T47D (cell line): Measurements from ENCODE around the gene RPTOR.

ENCODE experiments used
- DNase-seq, 2 experiments: peaks; one replicate each; pipeline versions ENCODE4 v3.0.0 to v3.0.0-alpha.2; 2011 to 2012; ENCODE audit warnings: low read depth in 1 of 2, low spot score in 1 of 2
- JUND ChIP-seq: IDR thresholded peaks from 2 replicates; pipeline ENCODE4 v1.6.1; 2012; ENCODE audit warnings: low read depth
- in situ Hi-C: cut with HindIII; loops from 2 replicates; pipeline ENCODE4 v1.10.0; 2016; ENCODE audit warnings: low sequenced_read_pairs, low pct_unique_long_range_greater_than_20kb

The RPTOR gene

DNA sequence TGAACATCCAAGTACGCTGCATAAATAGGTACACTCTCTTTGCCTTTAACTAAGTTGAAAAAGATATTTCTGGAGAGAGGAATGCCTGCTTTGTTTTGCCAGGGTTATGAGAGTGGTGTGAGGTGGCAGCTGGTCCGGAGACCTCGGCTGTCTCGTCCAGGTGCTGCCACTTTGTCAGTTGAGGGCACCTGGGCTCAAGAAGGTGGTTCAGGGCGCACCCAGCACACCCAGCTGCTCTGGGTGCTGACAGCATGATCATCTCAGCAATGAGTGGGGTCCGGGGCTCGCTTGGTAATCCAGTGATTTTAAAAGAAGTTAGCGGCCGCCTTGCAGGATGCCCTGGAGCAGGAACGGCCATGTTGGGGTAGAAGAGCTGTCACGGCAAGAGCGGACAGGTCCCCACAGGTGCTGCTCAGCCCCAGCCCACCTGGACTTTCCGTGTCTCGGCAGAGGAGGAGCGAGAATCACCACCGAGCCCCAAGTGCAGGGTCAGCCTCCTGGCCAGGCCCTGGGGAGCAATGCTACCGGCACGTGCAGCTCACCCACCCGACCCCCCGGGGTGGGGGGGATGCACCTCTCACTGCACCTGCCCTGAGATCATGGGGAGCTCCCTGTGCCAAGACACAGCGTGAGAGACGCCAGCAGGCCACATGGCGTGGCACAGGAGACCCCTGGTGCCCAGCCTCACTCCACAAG is 379.6 kb downstream of the RPTOR start:
- TF ChIP-seq JUND = no peak
- in situ Hi-C loops = no loop called here

DNA sequence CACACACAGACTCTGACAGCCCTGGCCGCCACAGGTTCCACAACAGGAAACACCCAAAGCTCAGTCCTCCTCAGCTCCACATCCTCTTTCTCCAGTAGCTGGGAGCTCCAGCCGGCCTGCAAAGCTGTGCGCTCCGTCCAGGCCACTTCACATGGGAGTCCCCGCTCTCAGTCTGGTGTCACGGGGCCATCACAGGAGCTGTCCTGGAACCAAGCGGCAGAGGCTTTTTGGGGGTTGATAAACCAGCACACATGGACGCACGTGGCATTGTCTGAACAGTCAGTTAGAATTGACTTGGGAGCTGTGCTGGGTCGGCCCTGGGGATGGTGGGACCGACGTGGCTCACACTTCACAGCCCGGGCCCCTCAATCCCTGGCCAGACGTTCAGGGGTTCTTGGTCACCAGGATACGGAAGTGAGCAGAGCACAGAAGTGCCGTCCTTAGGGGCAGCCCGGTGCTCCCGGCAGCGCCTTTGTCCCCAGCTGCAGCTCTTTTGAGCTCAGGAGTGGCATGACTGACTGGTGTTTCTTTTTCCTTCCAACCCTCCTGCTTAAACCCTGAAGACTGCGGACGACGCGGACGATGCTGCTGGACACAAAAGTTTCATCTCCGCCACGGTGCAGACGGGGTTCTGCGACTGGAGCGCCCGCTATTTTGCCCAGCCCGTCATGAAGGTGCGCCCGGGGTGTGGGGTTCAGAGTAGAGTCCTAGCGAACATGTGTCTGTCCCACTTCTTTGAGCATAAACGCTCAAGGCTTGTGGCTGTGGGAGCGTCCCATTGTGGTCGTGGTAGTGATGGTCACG is 380.4 kb downstream of the RPTOR start:
- no peak for DNase-seq
- in situ Hi-C loops = no loop called here
- no peak for TF ChIP-seq JUND

More for the DNA sequence above, 379.6 kb downstream of the RPTOR start:
- no peak for DNase-seq

DNA sequence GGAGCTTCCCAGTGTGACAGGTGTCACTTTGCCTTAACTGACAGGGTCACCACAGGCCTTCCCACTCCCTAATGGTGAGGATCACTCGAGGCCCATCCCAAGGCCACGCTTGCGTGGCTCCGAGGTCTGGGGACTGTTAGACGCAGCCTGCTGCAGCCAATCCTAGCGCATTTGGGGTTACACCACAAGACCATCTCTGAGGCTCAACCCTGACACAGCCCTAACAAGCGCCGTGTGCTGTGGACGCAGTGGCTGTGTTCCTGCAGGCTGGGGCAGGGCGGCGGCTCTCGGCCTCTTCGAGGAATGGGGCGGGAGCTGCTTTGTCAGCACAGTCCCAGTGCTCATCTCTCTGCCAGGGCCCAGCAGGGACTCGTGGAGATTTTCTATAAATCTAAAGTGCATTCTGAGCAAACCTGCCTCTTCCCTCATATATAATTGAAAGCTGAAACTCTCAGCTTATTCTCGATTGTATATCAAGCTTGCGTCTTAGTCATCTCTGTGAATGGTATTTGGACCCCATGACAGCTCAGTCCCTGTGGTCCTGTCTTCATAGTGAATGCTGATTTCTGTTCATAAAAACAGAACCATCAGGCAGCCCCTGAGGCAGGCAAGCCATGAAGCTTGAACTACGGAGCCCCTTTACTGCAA is 381.2 kb downstream of the RPTOR start:
- in situ Hi-C loops = no loop called here
- DNase-seq = no peak
- no peak for TF ChIP-seq JUND

DNA sequence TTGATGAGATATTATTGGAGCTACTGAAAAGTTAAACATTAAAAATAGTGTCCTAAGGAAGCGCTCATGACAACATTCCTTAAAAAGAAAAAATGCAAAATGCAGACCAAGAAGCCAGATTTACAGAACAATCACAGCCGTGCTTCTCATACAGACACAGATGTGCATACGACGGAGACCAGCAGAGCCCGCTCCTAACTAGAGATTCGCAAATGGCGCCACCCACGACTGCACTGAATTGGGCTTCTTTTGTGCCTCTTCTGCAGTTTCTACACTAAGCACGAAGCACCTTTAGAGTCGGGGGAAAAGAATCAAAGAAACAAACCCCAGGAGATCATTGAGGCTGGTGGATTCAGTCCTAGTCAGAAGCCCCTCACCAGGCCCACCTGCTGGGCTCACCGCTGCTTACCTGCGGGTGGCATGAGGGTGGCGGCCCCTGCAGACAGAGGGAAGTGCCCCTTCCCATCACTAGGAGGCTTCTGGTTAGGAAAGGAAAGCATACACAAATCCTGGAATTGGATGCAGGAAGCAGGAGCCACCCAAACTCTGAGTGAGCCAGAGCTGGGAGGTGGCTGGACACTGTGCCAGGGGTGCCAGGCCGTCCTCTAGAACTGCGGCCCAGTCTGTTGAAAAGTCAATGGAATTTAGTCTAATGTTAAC is 382.1 kb downstream of the RPTOR start:
- no peak for DNase-seq
- in situ Hi-C loops = no loop called here
- no peak for TF ChIP-seq JUND

DNA sequence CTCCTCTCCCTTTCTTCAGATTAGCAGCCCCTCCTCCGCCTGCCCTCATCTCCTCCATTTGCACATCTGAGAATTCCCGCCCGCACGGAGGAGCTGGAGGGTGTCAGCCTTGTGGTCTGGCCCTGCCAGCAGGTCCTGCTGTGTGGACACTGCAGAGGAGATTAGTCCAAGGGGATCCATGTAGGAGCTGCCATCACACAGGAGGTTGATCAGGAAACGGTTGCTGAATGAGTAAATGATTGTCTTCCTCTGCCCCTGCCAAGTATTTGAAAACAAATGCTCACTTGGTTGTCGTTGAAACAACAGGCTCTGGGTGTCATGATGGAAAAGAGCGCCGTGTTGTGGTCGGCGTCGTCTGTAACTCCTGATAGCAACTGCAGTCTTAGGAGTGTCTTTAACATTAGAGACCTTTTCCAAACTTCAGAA is 383.2 kb downstream of the RPTOR start:
- no peak for TF ChIP-seq JUND
- DNase-seq = no peak

DNA sequence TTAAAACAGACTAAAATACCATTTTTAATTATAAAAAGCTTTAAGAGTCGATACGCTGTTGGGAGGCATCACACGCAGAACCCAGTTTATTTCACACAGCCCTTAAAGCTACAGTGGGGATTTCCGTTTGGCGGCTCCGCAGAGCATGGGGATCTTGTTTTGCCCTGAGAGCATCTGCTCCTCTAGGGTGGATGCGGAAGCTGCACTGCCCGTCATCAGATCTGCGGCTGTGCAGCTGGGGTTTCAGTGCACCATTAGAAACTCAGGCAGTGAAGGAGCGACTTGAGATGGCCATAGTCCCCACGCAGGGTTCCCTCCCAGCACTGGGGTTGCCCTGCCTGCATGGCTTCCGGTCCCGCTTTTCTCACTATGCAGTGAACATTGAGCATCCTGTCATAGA is 384.8 kb downstream of the RPTOR start:
- no peak for TF ChIP-seq JUND
- in situ Hi-C loops = no loop called here
- DNase-seq = no peak

More for the DNA sequence above, 383.2 kb downstream of the RPTOR start:
- in situ Hi-C loops = no loop called here

DNA sequence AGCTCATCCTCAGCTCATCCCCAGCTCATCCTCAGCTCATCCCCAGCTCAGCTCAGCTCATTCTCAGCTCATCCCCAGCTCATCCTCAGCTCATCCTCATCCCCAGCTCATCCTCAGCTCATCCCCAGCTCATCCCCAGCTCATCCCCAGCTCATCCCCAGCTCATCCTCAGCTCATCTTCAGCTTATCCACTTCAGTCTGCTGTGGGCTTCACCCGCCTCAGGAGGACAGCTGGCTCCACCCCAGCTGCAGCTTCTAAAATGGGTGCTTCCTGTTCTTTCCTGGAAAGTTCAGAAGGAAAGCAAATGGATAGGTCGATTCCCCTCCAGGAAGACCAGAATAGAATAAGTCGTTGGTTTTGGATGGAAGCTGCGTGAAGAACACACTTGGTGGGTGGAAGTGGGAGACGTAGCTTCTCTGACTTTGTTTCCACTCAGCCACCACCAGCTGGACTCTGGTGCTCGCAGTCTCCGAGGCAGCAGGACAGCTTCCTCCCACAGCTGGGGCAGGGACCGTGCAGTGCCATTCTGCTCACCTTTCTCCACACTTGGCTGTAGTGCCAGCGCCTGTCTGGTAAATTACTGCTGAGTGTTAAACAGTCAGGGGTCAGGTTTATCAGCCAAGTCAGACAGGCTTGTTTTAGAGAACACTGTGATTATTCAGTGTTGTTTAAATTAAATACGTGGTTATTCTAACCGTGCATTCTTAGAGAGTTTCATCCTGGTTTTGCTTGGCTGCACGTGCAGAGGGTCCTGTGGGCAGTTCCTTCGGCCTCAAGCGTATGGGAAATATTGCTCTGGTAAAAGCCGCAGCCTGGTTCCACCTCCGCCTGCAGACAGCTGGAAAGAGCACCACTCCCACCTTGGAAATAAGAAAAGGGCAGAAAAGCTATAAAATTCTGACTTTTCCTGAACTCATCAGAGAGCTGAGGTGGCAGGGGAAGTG is 386.0 kb downstream of the RPTOR start:
- in situ Hi-C loops = no loop called here
- DNase-seq = no peak
- no peak for TF ChIP-seq JUND

DNA sequence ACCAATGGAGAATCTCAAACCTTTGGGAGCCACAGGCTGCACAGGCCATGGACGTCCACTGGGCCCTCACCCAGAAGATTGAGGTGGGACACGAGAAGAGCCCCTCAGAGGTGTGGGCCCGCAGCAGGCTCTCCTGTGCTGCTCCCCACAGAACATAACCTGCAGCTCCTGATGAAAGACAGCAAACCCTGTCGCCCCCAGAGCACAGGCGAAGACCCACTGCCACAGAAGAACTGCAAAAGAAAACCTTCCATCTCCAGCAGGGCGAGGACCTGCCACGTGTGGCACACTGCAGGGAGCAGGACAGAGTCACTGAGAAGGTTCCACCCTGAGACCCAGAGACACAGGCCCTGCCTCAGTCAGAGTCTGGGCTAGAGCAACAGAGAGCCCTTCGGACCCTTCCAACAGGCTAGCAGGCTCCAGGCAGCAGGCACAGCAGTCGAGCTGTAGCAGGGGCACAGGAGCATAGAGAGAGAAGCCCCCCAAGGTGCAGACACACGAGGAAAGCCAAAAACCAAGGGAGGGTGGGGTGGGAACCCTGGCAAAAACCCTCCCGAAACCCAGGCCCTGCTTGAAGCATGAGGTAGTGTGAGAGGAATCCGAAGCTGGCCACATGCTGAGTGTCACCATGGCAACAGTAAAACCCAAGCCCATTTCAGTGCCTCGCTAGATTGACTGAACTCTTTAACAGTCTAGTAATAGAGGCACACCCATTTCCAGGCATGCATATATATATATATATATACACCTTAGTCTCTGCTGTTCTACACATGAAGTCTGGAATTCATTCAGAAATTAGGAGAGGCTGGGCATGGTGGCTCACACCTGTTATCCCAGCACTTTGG is 387.0 kb downstream of the RPTOR start:
- no peak for TF ChIP-seq JUND
- no peak for DNase-seq
- in situ Hi-C loops = no loop called here

DNA sequence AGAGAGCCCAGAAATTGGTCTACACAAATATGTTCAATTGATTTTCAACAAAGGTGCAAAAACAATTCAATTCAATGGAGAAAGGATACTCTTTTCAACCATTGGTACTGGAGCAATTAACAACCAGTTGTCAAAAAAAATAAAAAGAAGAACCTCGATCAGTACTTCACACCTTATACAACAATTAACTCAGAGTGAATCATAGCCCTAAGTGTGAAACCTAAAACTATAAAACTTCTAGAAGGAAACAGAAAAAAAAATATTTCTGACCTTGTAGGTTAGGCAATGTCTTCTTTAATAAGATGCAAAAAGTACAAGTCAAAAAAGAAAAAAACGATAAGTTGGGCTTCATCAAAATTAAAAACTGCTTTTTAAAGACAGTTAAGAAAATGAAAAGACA is 390.9 kb downstream of the RPTOR start:
- TF ChIP-seq JUND = no peak
- no peak for DNase-seq
- in situ Hi-C loops = no loop called here

DNA sequence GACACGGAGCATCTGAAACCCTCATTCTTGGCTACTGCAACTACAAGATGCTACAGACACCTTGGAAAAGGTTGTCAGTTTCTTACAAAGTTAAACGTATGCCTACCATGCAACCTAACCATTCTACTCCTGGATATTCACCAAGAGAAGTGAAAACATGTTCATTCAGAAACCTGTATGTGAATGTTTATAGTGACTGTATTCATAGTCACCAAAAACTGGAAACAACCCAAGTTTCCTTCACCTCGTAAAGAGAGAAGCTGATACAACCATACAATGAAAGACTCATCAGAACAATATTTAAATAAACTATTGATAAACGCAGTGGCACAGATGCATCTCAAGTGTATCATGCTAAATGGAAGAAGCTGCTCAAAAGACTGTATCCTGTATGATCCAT is 391.6 kb downstream of the RPTOR start:
- in situ Hi-C loops = no loop called here
- no peak for DNase-seq
- no peak for TF ChIP-seq JUND

DNA sequence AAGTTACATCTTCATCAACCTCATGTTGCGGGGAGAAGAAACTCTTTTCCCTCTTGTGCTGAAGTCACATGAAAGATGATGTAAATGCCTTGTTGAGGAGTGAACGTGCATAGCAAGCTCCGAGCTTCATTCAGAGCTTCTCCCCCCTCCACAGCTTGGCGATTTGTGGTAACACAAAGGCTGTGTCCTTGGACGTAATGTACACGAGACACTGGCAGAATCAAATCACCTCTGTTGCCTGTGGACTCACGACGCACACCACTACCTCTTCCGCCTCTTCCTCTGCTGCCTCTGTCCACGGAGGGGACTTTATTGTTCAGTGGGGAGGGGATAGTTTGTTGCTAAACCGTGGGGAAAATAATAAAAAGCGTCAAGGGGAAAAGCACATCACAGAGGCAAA is 392.1 kb downstream of the RPTOR start:
- TF ChIP-seq JUND = no peak
- in situ Hi-C loops = no loop called here
- no peak for DNase-seq
